ENCODE results near the gene NEAT1.

Gene NEAT1

GRCh38 chr11:65422633-65423515, at the start of gene NEAT1:
Gene NEAT1 (plus strand): TSS chr11:65422798.
- peaks cover 2% of the 10 kb centered on the region for H3K27me3 Mint-ChIP-seq

GRCh38 chr11:65373839-65374580, 48.6 kb upstream of the NEAT1 start:
- DNase-seq, result no peak
- no peaks in the 10 kb centered on the region for H3K9me3 Mint-ChIP-seq
- no peak overlapping the region for H3K4me3 Mint-ChIP-seq
- no peaks in the 10 kb centered on the region for H3K4me1 Mint-ChIP-seq (ENCODE audit: low read depth)
- no peaks in the 10 kb centered on the region for H3K27me3 Mint-ChIP-seq
- no peaks in the 10 kb centered on the region for H3K36me3 Mint-ChIP-seq (ENCODE audit: low read depth)
- peak overlapping the region; percentile 59 for H3K27ac Mint-ChIP-seq

More at GRCh38 chr11:65422633-65423515, at the start of gene NEAT1:
- Mint-ChIP-seq H3K9me3 (no peaks in the 10 kb centered on the region), H3K4me3 (peak within 1 kb of the TSS; percentile 100), H3K4me1 (ENCODE audit: low read depth) (peaks cover 56% of the 10 kb centered on the region), H3K27ac (peak within 1 kb of the TSS; percentile 100), H3K36me3 (ENCODE audit: low read depth) (peaks cover 76% of the 10 kb centered on the region)
- DNase-seq, result peak; percentile 98

- H3K27me3 Mint-ChIP-seq, result no peaks in the 10 kb centered on the region
- no peaks in the 10 kb centered on the region for H3K9me3 Mint-ChIP-seq
- peaks cover 1% of the 10 kb centered on the region for H3K36me3 Mint-ChIP-seq (ENCODE audit: low read depth)
- no peak for DNase-seq
- peak overlapping the region; percentile 52 for H3K27ac Mint-ChIP-seq
- H3K4me1 Mint-ChIP-seq (ENCODE audit: low read depth), result peaks cover under 1% of the 10 kb centered on the region
- H3K4me3 Mint-ChIP-seq, result no peak overlapping the region
These were observed 47.6 kb upstream of the NEAT1 start for GRCh38 chr11:65375012-65375411.

DNA sequence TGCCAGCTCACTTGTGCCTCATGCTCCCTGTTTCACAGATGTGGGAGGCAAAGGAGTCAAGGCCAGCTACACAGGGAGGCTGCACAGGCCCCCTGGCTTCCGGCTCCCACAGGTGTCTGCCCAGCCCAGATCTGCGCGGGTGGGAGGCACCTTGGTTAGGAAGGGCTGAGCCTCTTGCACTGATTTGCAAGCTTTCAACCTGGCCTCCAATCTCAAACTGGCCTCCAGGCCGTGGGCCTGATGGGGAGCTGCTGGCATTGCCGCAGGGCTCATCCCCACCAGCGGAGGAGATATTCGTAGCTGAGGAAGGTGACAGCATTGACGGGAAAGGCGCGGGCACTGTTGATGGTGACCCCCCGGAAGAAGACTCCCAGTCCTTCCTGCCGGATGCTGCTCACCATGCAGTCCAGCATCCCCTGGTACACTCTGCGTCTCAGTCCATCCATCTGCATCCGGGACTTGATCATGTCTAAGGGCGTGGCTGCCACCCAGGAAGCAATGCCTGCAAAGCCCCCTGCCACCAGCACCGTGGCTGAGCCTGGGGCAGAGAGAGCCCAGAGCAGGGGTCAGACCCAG, 46.4 kb upstream of the NEAT1 start:
- no peaks in the 10 kb centered on the region for H3K9me3 Mint-ChIP-seq
- peaks cover 8% of the 10 kb centered on the region for H3K4me1 Mint-ChIP-seq (ENCODE audit: low read depth)
- no peak for DNase-seq
- no peaks in the 10 kb centered on the region for H3K27me3 Mint-ChIP-seq
- H3K4me3 Mint-ChIP-seq, result no peak overlapping the region
- H3K36me3 Mint-ChIP-seq (ENCODE audit: low read depth), result peaks cover 1% of the 10 kb centered on the region
- no peak overlapping the region for H3K27ac Mint-ChIP-seq

DNA sequence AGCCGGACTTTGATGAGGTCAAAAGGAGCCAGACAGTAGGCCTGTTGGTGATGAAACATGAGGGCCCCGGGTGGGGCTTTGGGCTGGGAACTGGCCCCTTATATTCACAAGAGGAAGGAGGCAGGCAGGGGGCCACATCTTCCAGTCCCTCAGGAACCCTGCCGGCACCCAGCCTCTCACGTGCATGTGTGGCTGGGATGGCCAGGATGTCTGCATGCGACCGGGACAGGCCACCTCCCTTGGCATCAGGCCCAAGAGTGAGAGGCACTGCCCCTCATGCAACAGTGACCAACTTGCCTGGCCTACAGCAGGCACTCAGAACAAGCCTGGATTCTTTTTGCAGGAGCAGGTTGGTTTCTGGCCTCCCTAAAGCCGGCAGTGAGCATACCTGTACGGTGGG, 45.6 kb upstream of the NEAT1 start:
- Mint-ChIP-seq H3K9me3 (no peaks in the 10 kb centered on the region), H3K27ac (no peak overlapping the region), H3K36me3 (ENCODE audit: low read depth) (peaks cover 1% of the 10 kb centered on the region), H3K4me3 (no peak overlapping the region), H3K4me1 (ENCODE audit: low read depth) (peaks cover 16% of the 10 kb centered on the region), H3K27me3 (no peaks in the 10 kb centered on the region)
- DNase-seq, result no peak

- H3K4me3 Mint-ChIP-seq, result no peak overlapping the region
These were observed 44.8 kb upstream of the NEAT1 start for GRCh38 chr11:65377777-65378176.

DNA sequence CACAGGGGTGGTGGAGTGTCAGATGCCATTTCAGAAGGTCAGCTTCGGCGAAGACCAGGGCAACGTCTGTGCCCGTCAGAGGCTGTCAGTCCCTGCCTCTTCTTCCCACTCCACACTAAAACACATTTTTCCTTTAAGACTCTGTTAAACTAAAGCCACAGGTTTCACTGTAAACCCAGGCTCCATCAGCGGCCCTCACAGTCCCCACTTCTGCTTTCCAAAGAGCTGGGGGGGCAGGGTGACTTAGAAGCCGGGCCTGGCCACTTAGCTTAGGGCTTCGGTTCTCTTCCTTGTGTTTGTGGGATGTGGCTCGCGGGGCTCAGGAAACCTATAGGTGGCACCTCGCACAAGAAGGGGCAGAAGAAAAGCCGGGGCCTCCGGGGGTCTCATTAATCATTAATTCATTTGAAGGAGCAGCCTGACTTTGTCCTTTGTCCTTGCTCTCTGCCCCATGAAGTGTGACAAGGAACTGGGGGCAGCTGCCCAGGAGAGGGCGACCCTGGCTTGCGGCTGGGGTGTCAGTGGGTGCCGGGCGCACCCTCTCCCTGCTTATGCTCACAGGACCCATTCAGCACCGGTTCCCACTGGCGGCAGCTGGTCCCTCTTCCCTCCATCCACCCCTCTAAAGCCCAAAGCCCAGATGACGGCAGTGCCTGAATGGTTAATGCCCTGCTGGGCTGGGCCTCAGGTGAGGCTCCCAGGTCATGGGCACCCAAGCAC, 44.2 kb upstream of the NEAT1 start:
- Mint-ChIP-seq H3K36me3 (ENCODE audit: low read depth) (peaks cover 1% of the 10 kb centered on the region), H3K9me3 (no peaks in the 10 kb centered on the region), H3K4me1 (ENCODE audit: low read depth) (peaks cover 27% of the 10 kb centered on the region), H3K27ac (peak overlapping the region; percentile 33), H3K4me3 (no peak overlapping the region), H3K27me3 (no peaks in the 10 kb centered on the region)
- no peak for DNase-seq

More at GRCh38 chr11:65377777-65378176, 44.8 kb upstream of the NEAT1 start:
- H3K4me1 Mint-ChIP-seq (ENCODE audit: low read depth), result peaks cover 21% of the 10 kb centered on the region
- H3K27ac Mint-ChIP-seq, result peak overlapping the region; percentile 8
- H3K9me3 Mint-ChIP-seq, result no peaks in the 10 kb centered on the region
- H3K36me3 Mint-ChIP-seq (ENCODE audit: low read depth), result peaks cover 1% of the 10 kb centered on the region
- no peak for DNase-seq
- no peaks in the 10 kb centered on the region for H3K27me3 Mint-ChIP-seq

GRCh38 chr11:65378928-65379638, 43.5 kb upstream of the NEAT1 start:
- H3K27ac Mint-ChIP-seq, result no peak overlapping the region
- H3K27me3 Mint-ChIP-seq, result no peaks in the 10 kb centered on the region
- DNase-seq, result no peak
- H3K4me3 Mint-ChIP-seq, result no peak overlapping the region
- peaks cover 1% of the 10 kb centered on the region for H3K36me3 Mint-ChIP-seq (ENCODE audit: low read depth)
- peaks cover 32% of the 10 kb centered on the region for H3K4me1 Mint-ChIP-seq (ENCODE audit: low read depth)
- no peaks in the 10 kb centered on the region for H3K9me3 Mint-ChIP-seq

DNA sequence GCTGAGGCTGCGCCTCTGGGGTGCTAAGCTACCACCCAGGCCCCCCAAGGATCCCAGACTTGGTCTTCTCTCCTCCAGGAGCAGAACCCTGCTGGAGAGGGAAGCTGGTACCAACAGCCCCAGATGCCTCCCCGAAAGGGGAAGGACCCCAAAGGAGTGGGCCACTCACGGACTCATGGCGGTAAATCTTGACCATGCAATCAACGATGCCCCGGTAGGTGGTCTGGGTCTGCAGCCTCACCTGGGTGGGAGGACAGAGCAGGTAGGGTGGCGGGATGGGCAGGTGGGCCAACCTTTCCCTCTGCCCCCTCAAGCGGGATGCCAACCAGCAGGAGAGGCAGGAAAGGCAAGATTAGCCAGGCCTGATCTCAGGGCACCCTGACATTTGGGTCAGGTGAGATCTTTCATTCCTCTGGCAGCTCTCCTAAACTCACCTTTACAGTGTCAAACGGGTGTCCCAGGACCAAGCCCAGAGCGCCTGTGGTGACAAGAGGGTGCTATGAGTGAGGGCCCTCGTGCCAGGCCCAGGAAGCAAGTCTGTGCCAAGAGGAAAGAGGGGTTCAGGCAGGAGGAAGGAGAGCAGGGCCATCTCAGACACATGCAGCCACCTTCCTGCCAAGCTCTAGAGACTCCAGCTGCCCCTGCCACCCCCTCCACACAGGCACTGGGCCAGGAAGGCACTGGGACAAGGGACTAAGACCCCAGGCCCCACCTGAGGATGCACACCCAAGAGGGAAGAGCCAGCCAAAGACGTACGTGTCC, 42.7 kb upstream of the NEAT1 start:
- H3K9me3 Mint-ChIP-seq, result no peaks in the 10 kb centered on the region
- H3K4me1 Mint-ChIP-seq (ENCODE audit: low read depth), result peaks cover 40% of the 10 kb centered on the region
- peak overlapping the region; percentile 98 for H3K27ac Mint-ChIP-seq
- H3K27me3 Mint-ChIP-seq, result no peaks in the 10 kb centered on the region
- DNase-seq, result no peak
- peak overlapping the region; percentile 78 for H3K4me3 Mint-ChIP-seq
- H3K36me3 Mint-ChIP-seq (ENCODE audit: low read depth), result peaks cover 1% of the 10 kb centered on the region

DNA sequence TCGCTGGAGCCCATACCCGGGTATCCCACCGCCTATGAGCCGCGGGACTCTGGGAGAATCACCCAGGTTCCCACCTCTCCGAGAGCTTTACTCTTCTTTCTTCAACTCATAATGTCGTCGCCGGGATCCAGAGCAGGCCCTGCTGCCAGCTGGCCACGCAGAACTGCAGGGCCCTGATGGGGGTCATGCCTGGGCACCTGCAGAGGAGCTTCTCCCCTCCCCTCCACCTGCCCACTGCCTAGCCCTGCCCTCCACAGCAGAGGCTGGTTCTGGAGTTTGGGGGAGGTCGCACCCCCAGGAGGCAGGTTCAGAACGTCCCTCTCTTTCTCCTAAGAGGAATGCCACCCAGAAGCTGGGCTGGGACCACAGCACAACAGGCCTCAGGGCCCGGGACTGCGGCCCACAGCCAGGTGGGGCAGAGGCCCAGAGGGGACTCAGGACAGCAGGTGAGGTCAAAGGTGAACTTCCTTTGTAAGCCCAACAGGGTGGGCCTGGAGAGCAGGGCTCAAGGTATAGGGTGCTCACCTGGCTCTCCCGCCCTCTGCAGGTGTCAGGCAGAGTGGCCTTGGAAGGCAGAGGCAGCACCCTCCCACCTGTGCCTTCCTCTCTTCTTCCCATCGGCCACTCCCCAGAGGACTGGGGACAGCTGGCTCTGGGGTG, 42.0 kb upstream of the NEAT1 start:
- H3K36me3 Mint-ChIP-seq (ENCODE audit: low read depth), result peaks cover 1% of the 10 kb centered on the region
- H3K9me3 Mint-ChIP-seq, result no peaks in the 10 kb centered on the region
- H3K4me1 Mint-ChIP-seq (ENCODE audit: low read depth), result peaks cover 47% of the 10 kb centered on the region
- H3K27ac Mint-ChIP-seq, result peak overlapping the region; percentile 98
- H3K27me3 Mint-ChIP-seq, result no peaks in the 10 kb centered on the region
- H3K4me3 Mint-ChIP-seq, result peak overlapping the region; percentile 78
- DNase-seq, result no peak

- Mint-ChIP-seq H3K9me3 (no peaks in the 10 kb centered on the region), H3K27ac (peak overlapping the region; percentile 98), H3K27me3 (no peaks in the 10 kb centered on the region), H3K36me3 (ENCODE audit: low read depth) (peaks cover 1% of the 10 kb centered on the region), H3K4me1 (ENCODE audit: low read depth) (peaks cover 54% of the 10 kb centered on the region), H3K4me3 (peak overlapping the region; percentile 78)
- DNase-seq, result no peak
These were observed 40.9 kb upstream of the NEAT1 start for GRCh38 chr11:65381716-65382032.

DNA sequence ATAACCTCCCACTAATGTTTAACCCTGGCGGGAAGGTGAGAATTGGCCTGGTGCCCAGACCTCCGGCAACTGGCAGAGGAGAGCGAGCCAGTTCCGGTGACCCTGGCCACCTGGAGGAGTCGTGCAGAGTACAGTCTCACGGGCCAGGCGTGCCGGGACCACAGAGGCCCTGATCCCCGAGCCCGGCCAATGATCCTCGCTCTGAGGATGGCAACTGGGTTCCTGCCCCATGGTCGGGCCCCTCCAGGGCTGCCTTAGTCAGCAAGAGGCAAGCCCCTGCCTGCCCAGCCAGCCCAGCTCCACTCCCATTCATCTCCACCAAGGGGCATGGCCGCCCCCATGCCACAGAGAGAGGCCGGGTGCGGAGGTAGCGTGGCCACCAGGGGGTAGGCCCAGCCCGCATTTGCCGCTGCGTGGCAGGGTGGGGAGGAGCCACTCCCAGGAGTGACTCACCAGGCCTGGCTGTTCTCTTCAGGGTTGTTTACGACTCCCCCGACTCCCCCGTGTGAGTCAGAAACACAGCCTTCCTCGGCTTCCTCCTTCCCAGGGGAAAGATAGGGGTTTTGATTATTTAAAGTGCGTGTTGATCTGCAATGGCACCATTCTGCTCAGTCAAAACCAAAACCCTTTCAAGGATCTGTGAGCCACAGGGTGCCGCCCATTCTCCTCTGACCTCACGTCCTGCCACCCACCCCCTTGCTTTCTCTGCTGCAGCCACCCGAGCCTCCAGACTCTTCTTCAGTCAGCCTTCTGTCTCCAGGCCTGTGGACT, 40.4 kb upstream of the NEAT1 start, which contains the start of gene SLC25A45:
Gene SLC25A45 (minus strand): TSS at position 614 of the 771 bp plus-strand sequence. CDS start 695 bp downstream, outside the sequence.
- Mint-ChIP-seq H3K27me3 (no peaks in the 10 kb centered on the region), H3K36me3 (ENCODE audit: low read depth) (peaks cover 7% of the 10 kb centered on the region), H3K4me1 (ENCODE audit: low read depth) (peaks cover 58% of the 10 kb centered on the region), H3K9me3 (no peaks in the 10 kb centered on the region), H3K4me3 (peak within 1 kb of the TSS; percentile 78), H3K27ac (peak within 1 kb of the TSS; percentile 98)
- DNase-seq, result peak; percentile 93

Measured in activated T-cell treated with anti-CD3 and anti-CD28 coated beads, Interleukin-2, amount 50 U/mL, for 24 hours (primary cell).